Measurements from ENCODE around the gene RNF5. TPM values are rescaled to one million over a fixed set of nuclear protein-coding genes. Genes with fewer than 3 reads are reported as not detected.

RNF5 gene
- total and polyA plus RNA-seq, 10 of the 15 experiments (the other 5 are each of a cell fraction or from before 2014, with no cell fraction given), result 31.4 to 114 (median 62.8) TPM

DNA sequence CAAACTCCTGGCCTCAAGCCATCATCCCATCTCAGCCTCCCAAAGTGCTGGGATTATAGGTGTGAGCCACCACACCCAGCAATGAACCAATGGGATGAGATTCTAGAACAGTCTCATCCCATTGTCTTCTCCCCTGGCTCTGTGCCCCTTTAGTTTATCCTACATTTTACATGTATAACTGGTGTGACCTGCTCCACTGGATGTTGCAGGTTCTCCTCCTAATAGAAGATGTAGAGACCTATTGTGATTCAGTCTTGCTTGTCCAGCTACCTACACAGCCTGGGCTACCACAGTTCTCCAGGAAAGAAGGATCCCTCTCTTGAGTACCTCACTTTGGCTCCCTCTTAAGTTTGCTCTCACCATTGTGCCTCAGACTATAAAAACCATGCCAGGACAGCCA lies 46.1 kb upstream of the RNF5 start:
- Histone ChIP-seq H4K20me1 (ENCODE audit: control insufficient read depth, insufficient read depth) (no peaks in the 10 kb centered on the region), H3K4me1 (ENCODE audit: control insufficient read depth, insufficient read depth, low read length) (peaks cover 10% of the 10 kb centered on the region), H3K9ac (ENCODE audit: control insufficient read depth, insufficient read depth, low read length) (no peak overlapping the region), H3K27me3 (replicated peaks in 1 of 2; ENCODE audit: control insufficient read depth in 2 of 2, insufficient read depth in 2 of 2, low read length in 1 of 2) (no peaks in the 10 kb centered on the region), H3K27ac (ENCODE audit: control insufficient read depth, insufficient read depth) (no peak overlapping the region), H3K9me3 (replicated peaks; ENCODE audit: control insufficient read depth, insufficient read depth, low read length) (no peaks in the 10 kb centered on the region), H3K4me3 (no peak overlapping the region), H3K79me2 (ENCODE audit: control insufficient read depth, insufficient read depth, low read length) (peaks cover 14% of the 10 kb centered on the region), H3K4me2 (ENCODE audit: control insufficient read depth, insufficient read depth) (no peak overlapping the region), H2AFZ (ENCODE audit: control insufficient read depth, low read depth, low read length) (no peak overlapping the region), H3K36me3 (ENCODE audit: control insufficient read depth in 2 of 2, insufficient read depth in 2 of 2, low read length in 1 of 2) (no peaks in the 10 kb centered on the region)
- in situ Hi-C loops (cut with MboI), result no loop called here
- SMC1A ChIA-PET (ENCODE audit: uncharacterized antibody, unreplicated experiment), result no interaction called here
- ATAC-seq, result no peak
- POLR2A ChIA-PET, result no interaction called here
- BruUV-seq (replicated peaks), result no TSS peak
- no peak for FAIRE-seq
- TF ChIP-seq, protein P1, sequence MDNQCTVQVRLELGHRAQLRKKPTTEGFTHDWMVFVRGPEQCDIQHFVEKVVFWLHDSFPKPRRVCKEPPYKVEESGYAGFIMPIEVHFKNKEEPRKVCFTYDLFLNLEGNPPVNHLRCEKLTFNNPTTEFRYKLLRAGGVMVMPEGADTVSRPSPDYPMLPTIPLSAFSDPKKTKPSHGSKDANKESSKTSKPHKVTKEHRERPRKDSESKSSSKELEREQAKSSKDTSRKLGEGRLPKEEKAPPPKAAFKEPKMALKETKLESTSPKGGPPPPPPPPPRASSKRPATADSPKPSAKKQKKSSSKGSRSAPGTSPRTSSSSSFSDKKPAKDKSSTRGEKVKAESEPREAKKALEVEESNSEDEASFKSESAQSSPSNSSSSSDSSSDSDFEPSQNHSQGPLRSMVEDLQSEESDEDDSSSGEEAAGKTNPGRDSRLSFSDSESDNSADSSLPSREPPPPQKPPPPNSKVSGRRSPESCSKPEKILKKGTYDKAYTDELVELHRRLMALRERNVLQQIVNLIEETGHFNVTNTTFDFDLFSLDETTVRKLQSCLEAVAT (IDR thresholded peaks at IDR 0.05), result no peak
- no peak for TF ChIP-seq NBN (IDR thresholded peaks at IDR 0.05)
- TF ChIP-seq HDAC6 (IDR thresholded peaks at IDR 0.05; ENCODE audit: unreplicated experiment), result no peak
- TF ChIP-seq SMARCA5 (IDR thresholded peaks at IDR 0.05), result no peak
- no peak for TF ChIP-seq IKZF2 (IDR thresholded peaks at IDR 0.05)
- TF ChIP-seq, protein P2, sequence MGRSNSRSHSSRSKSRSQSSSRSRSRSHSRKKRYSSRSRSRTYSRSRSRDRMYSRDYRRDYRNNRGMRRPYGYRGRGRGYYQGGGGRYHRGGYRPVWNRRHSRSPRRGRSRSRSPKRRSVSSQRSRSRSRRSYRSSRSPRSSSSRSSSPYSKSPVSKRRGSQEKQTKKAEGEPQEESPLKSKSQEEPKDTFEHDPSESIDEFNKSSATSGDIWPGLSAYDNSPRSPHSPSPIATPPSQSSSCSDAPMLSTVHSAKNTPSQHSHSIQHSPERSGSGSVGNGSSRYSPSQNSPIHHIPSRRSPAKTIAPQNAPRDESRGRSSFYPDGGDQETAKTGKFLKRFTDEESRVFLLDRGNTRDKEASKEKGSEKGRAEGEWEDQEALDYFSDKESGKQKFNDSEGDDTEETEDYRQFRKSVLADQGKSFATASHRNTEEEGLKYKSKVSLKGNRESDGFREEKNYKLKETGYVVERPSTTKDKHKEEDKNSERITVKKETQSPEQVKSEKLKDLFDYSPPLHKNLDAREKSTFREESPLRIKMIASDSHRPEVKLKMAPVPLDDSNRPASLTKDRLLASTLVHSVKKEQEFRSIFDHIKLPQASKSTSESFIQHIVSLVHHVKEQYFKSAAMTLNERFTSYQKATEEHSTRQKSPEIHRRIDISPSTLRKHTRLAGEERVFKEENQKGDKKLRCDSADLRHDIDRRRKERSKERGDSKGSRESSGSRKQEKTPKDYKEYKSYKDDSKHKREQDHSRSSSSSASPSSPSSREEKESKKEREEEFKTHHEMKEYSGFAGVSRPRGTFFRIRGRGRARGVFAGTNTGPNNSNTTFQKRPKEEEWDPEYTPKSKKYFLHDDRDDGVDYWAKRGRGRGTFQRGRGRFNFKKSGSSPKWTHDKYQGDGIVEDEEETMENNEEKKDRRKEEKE (IDR thresholded peaks at IDR 0.05), result no peak
- no peak for TF ChIP-seq RAD21 (IDR thresholded peaks at IDR 0.05; ENCODE audit: insufficient read depth, low read depth, low read length)
- TF ChIP-seq RELA (IDR thresholded peaks at IDR 0.05; ENCODE audit: borderline replicate concordance, partially characterized antibody), result no peak
- intact Hi-C loops (cut with micrococcal nuclease; ENCODE audit: unreplicated experiment), result no loop called here
- CTCF ChIA-PET, result interaction anchor here (0.8 kb wide), 1 partner anchor 61 kb away, joined by 3 read pairs; no protein-coding TSS in a partner anchor
- RAD21 ChIA-PET (ENCODE audit: unreplicated experiment), result interaction anchor here (0.7 kb wide), 1 partner anchor 23 kb away, joined by 5 read pairs; no protein-coding TSS in a partner anchor
- no peak for DNase-seq (ENCODE audit: low read depth, low spot score)

All from GM12878 (cell line).